Endothelial cell of umbilical vein (primary cell): ENCODE measurements around the gene PPP1R1B. TPM values are rescaled to one million over a fixed set of nuclear protein-coding genes. Genes with fewer than 3 reads are reported as not detected.
"Not testable (repeated sequence)": the region's sequence is repeated elsewhere in the genome, so short reads cannot be mapped to it uniquely, and the experiment has no call there.

ENCODE experiments used
- BruUV-seq: library from RNA; stranded (reverse); fragments of 400-500 nt; replicated peaks from 2 replicates; lab custom pipeline; 2021; lab: Mats Ljungman, UMichigan
- CTCF ChIA-PET: fragments of 300-600, 350-600 bp; sonication (Branson Sonifier 250); formaldehyde crosslinking; loops from one replicate; lab custom pipeline; 2021; ENCODE audit warnings: antibody characterized with exemption, inconsistent platforms; lab: Charles Lee
- POLR2A ChIA-PET: fragments of 300-600, 350-600 bp; sonication (Branson Sonifier 250); formaldehyde crosslinking; loops from one replicate; lab custom pipeline; 2021; ENCODE audit warnings: antibody characterized with exemption, inconsistent platforms; lab: Charles Lee
- DNase-seq: peaks from one replicate; pipeline ENCODE4 v3.0.0-alpha.2; 2011; ENCODE audit warnings: low read depth, low spot score
- FAIRE-seq: peaks from 2 replicates; lab custom pipeline; 2011; peaks lifted over from hg19 to GRCh38; lab: Jason Lieb, UNC
- H2AFZ ChIP-seq: 2 replicates; pipeline ENCODE4 v1.6.0; 2012; ENCODE audit warnings: low read depth, low read length, control low read depth, inconsistent platforms
- H3K27ac ChIP-seq: 2 replicates; pipeline ENCODE4 v1.5.1; 2011; ENCODE audit warnings: low read depth, mild to moderate bottlenecking, control low read depth, low read length, moderate library complexity; ENCODE audit not compliant: insufficient read depth
- H3K27me3 ChIP-seq, 2 experiments: 2 replicates each; pipeline versions ENCODE4 v1.6.0 to v1.6.1; 2011; ENCODE audit warnings: low read length in 2 of 2, mixed read lengths in 1 of 2; ENCODE audit not compliant: control insufficient read depth in 2 of 2, insufficient read depth in 2 of 2
- H3K36me3 ChIP-seq, 2 experiments: 2 replicates in 1 of 2; 3 replicates in 1 of 2; pipeline ENCODE4 v1.5.1; 2011; ENCODE audit warnings: low read length in 2 of 2, mild to moderate bottlenecking in 1 of 2, moderate library complexity in 1 of 2; ENCODE audit not compliant: control insufficient read depth in 2 of 2, insufficient read depth in 2 of 2; ENCODE audit errors: extremely low read depth in 1 of 2
- H3K4me1 ChIP-seq: 3 replicates; pipeline ENCODE4 v1.5.1; 2011; ENCODE audit warnings: mild to moderate bottlenecking, low read length; ENCODE audit not compliant: control insufficient read depth, insufficient read depth; ENCODE audit errors: extremely low read depth
- H3K4me2 ChIP-seq: 2 replicates; pipeline ENCODE4 v1.6.1; 2011; ENCODE audit warnings: low read length, control low read depth, mixed read lengths; ENCODE audit not compliant: insufficient read depth
- H3K4me3 ChIP-seq, 3 experiments: fragments of 200-600 bp in 1 of 3; sonication (generic), shearing (Covaris generic) in 1 of 3; replicated peaks in 1 of 3; 2 replicates each; pipeline ENCODE4 v1.5.1; 2011 to 2016; ENCODE audit warnings: control low read depth in 3 of 3, low read length in 3 of 3, mild to moderate bottlenecking in 2 of 3, inconsistent platforms in 1 of 3, low read depth in 1 of 3, moderate library complexity in 1 of 3; ENCODE audit not compliant: insufficient read depth in 1 of 3
- H3K79me2 ChIP-seq: 2 replicates; pipeline ENCODE4 v1.6.0; 2012; ENCODE audit warnings: low read length, inconsistent platforms; ENCODE audit not compliant: control insufficient read depth, insufficient read depth
- H3K9ac ChIP-seq: replicated peaks from 2 replicates; pipeline ENCODE3; 2011; ENCODE audit warnings: low read length, control low read depth; ENCODE audit not compliant: insufficient read depth; ENCODE audit errors: extremely low read depth
- H3K9me1 ChIP-seq: replicated peaks from 3 replicates; pipeline ENCODE4 v1.6.0; 2011; ENCODE audit warnings: mild to moderate bottlenecking, low read length; ENCODE audit not compliant: control insufficient read depth, insufficient read depth; ENCODE audit errors: extremely low read depth
- H3K9me3 ChIP-seq: replicated peaks from 2 replicates; pipeline ENCODE4 v1.5.1; 2012; ENCODE audit warnings: low read length, inconsistent platforms; ENCODE audit not compliant: control insufficient read depth, insufficient read depth
- H4K20me1 ChIP-seq: replicated peaks from 2 replicates; pipeline ENCODE3; 2011; ENCODE audit warnings: mild to moderate bottlenecking, low read length; ENCODE audit not compliant: control insufficient read depth, insufficient read depth; ENCODE audit errors: extremely low read depth
- EZH2 ChIP-seq: IDR thresholded peaks from 2 replicates; pipeline ENCODE4 v1.6.1; 2012; ENCODE audit warnings: borderline replicate concordance, low read depth, mild to moderate bottlenecking, moderate library complexity, low read length, inconsistent platforms; ENCODE audit not compliant: severe bottlenecking
- FOS ChIP-seq: IDR thresholded peaks from 2 replicates; pipeline ENCODE4 v1.6.1; 2011; ENCODE audit warnings: mild to moderate bottlenecking, low read length, moderate library complexity, borderline replicate concordance; ENCODE audit not compliant: insufficient read depth
- GATA2 ChIP-seq: IDR thresholded peaks from 2 replicates; pipeline ENCODE4 v1.7.0; 2011; ENCODE audit warnings: low read depth, mild to moderate bottlenecking, moderate library complexity, mixed read lengths, low read length; ENCODE audit not compliant: insufficient read length, insufficient read depth
- JUN ChIP-seq: IDR thresholded peaks from 2 replicates; pipeline ENCODE4 v1.6.1; 2011; ENCODE audit warnings: borderline replicate concordance, low read depth; ENCODE audit not compliant: insufficient read length, insufficient read depth
- MYC ChIP-seq: IDR thresholded peaks from one replicate; pipeline ENCODE4 v1.6.1; 2011; ENCODE audit warnings: mild to moderate bottlenecking, low read depth, low read length
- POLR2A ChIP-seq: IDR thresholded peaks from 2 replicates; pipeline ENCODE4 v1.6.1; 2012; ENCODE audit warnings: low read depth, mild to moderate bottlenecking, control low read depth, low read length
- POLR2AphosphoS5 ChIP-seq: IDR thresholded peaks from 2 replicates; pipeline ENCODE4 v1.6.1; 2012; ENCODE audit warnings: low read depth, mild to moderate bottlenecking, control low read depth, low read length, moderate library complexity; ENCODE audit not compliant: insufficient read depth
- dilution Hi-C: fragments of 300-500 bp; cut with MboI; formaldehyde crosslinking; loops from one replicate; pipeline ENCODE4 v1.15.0; 2019; ENCODE audit warnings: low sequenced_read_pairs; ENCODE audit not compliant: extremely low pct_ligation_motif_present
- intact Hi-C: fragments of 100-400 bp; cut with micrococcal nuclease; formaldehyde crosslinking; loops from one replicate; pipeline ENCODE4 v1.10.0; 2022
- polyA plus RNA-seq, 4 experiments: library from polyadenylated mRNA; depleted of rRNA in 3 of 4; stranded (reverse) in 3 of 4; unstranded in 1 of 4; fragments of >200 nt; gene quantifications; 2 replicates each; pipeline versions ENCODE4 v1.2.1 to v1.2.3, GENCODE V29; 2011 to 2012; ENCODE audit warnings: missing spikeins in 1 of 4
- total RNA-seq: library from RNA; stranded (reverse); gene quantifications from 2 replicates; pipeline ENCODE4 v1.2.3, GENCODE V29; 2021
- TF ChIP-seq, protein P1 (sequence below), 2 donors: IDR thresholded peaks; 1 replicate in 1 of 2; 2 replicates in 1 of 2; pipeline ENCODE4 v1.5.1; 2011; ENCODE audit warnings: low read length in 2 of 2, mild to moderate bottlenecking in 2 of 2, moderate library complexity in 2 of 2, control low read depth in 1 of 2, inconsistent platforms in 1 of 2, low read depth in 1 of 2; ENCODE audit not compliant: insufficient read depth in 1 of 2; ENCODE audit errors: extremely low read depth in 1 of 2
- TF ChIP-seq, protein P2 (sequence below): IDR thresholded peaks from 2 replicates; pipeline ENCODE4 v1.6.1; 2011; ENCODE audit not compliant: insufficient read depth, insufficient read length

The PPP1R1B gene
- total and polyA plus RNA-seq, 2 donors (not counting 3 experiments of a cell fraction or from before 2014, with no cell fraction given) = not detected

DNA sequence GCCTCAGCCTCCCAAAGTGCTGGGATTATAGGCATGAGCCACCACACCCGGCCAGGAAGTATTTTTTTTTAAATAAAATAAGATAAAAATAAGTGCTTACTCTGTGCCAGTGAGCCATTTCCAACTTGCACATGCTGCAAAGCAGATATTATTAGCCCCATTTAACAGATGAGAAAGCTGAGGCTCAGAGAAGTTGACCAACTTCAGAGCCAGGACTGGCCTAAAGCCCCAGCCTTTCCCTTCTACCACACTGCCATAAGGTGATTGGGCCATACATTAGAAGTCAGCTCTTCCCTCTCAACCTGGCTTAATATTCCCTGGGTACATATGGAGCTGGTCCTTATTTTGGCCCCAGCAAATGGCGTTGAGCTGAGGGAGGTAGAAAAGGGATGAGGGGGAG, 44.1 kb upstream of the PPP1R1B start:
- Histone ChIP-seq H3K27ac (no peak overlapping the region), H3K4me1 (peaks cover 3% of the 10 kb centered on the region), H3K27me3 (peaks cover 11 to 12% of the 10 kb centered on the region in 2 experiments), H4K20me1 (no peaks in the 10 kb centered on the region), H3K9me3 (no peaks in the 10 kb centered on the region), H3K79me2 (no peaks in the 10 kb centered on the region), H2AFZ (no peak overlapping the region), H3K9me1 (no peaks in the 10 kb centered on the region), H3K9ac (no peak overlapping the region), H3K4me3 (no peak overlapping the region), H3K4me2 (no peak overlapping the region), H3K36me3 (no peaks in the 10 kb centered on the region)
- ChIA-PET CTCF (interaction anchor here (3.8 kb wide), 1 partner anchor 39 kb away, joined by 19 read pairs; no protein-coding TSS in a partner anchor), POLR2A (no interaction called here)
- FAIRE-seq (no peak), DNase-seq (no peak)
- intact Hi-C loops = no loop called here
- dilution Hi-C loops = no loop called here
- TF ChIP-seq JUN (no peak), GATA2 (no peak), POLR2AphosphoS5 (no peak), POLR2A (no peak), FOS (no peak), MYC (no peak), EZH2 (no peak)
- TF ChIP-seq, protein P1, sequence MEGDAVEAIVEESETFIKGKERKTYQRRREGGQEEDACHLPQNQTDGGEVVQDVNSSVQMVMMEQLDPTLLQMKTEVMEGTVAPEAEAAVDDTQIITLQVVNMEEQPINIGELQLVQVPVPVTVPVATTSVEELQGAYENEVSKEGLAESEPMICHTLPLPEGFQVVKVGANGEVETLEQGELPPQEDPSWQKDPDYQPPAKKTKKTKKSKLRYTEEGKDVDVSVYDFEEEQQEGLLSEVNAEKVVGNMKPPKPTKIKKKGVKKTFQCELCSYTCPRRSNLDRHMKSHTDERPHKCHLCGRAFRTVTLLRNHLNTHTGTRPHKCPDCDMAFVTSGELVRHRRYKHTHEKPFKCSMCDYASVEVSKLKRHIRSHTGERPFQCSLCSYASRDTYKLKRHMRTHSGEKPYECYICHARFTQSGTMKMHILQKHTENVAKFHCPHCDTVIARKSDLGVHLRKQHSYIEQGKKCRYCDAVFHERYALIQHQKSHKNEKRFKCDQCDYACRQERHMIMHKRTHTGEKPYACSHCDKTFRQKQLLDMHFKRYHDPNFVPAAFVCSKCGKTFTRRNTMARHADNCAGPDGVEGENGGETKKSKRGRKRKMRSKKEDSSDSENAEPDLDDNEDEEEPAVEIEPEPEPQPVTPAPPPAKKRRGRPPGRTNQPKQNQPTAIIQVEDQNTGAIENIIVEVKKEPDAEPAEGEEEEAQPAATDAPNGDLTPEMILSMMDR (IDR thresholded peaks at IDR 0.05; ENCODE audit: extremely low read depth in 1 of 2, insufficient read depth in 1 of 2, low read depth in 1 of 2, low read length in 2 of 2) = no peak
- TF ChIP-seq, protein P2, sequence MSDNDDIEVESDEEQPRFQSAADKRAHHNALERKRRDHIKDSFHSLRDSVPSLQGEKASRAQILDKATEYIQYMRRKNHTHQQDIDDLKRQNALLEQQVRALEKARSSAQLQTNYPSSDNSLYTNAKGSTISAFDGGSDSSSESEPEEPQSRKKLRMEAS = no peak
- no TSS peak for BruUV-seq

DNA sequence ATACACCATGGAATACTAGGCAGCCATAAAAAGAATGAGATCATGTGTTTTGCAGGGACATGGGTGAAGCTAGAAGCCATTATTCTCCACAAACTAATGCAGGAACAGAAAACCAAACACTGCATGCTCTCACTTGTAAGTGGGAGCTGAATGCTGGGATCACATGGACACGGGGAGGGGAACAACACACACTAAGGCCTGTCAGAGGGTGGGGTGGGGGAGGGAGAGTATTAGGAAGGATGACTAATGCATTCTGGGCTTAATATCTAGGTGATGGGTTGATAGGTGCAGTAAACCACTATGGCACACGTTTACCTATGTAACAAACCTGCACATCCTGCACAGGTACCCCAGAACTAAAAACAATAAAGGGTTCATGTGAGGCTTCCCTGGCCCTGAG, 36.6 kb upstream of the PPP1R1B start:
- H3K4me1 ChIP-seq, H3K9me3 ChIP-seq, H3K9me1 ChIP-seq, H3K9ac ChIP-seq, POLR2A ChIA-PET, H4K20me1 ChIP-seq, H3K4me3 ChIP-seq, intact Hi-C loops, FAIRE-seq, H3K36me3 ChIP-seq, H3K79me2 ChIP-seq, H3K27ac ChIP-seq, BruUV-seq, H2AFZ ChIP-seq, DNase-seq, H3K4me2 ChIP-seq, dilution Hi-C loops: not testable (repeated sequence)
- CTCF ChIA-PET = interaction anchor here (2.5 kb wide), 1 partner anchor 31 kb away, joined by 11 read pairs; no protein-coding TSS in a partner anchor
- peaks cover 8 to 13% of the 10 kb centered on the region in 2 experiments for H3K27me3 ChIP-seq
